Measurements from ENCODE around the gene LRRC34. TPM values are rescaled to one million over a fixed set of nuclear protein-coding genes. Genes with fewer than 3 reads are reported as not detected.

The LRRC34 gene
- total and polyA plus RNA-seq, 4 experiments from 2014 or later = 0.33 to 0.98 (median 0.42) TPM

GRCh38 chr3:169790687-169791429, 21.8 kb downstream of the LRRC34 start:
- H3K9me3 ChIP-seq (ENCODE audit: control insufficient read depth in 1 of 2, low read length in 2 of 2) = no peaks in the 10 kb centered on the region
- ChIA-PET CTCF (ENCODE audit: partially characterized antibody) (interaction anchor here (0.9 kb wide), 1 partner anchor 18 kb away, joined by 3 read pairs; no protein-coding TSS in a partner anchor), POLR2A (ENCODE audit: partially characterized antibody) (no interaction called here)
- Mint-ChIP-seq H3K27ac (peak overlapping the region in 1 of 7 donors; percentile 10), H3K9me3 (no peaks in the 10 kb centered on the region), H3K4me3 (peak overlapping the region in 1 of 8 donors; percentile 8), H3K36me3 (peaks cover 10 to 27% of the 10 kb centered on the region in 2 donors), H3K27me3 (no peaks in the 10 kb centered on the region), H3K4me1 (peaks cover 0 to 9% (median 3%) of the 10 kb centered on the region in 4 donors)
- no peaks in the 10 kb centered on the region for H3K27me3 ChIP-seq (ENCODE audit: insufficient read depth, low read length)
- intact Hi-C loops (cut with micrococcal nuclease) = no loop called here
- no peaks in the 10 kb centered on the region for H3K4me1 ChIP-seq (ENCODE audit: insufficient read depth, low read length)
- no peak overlapping the region for H3K27ac ChIP-seq (ENCODE audit: low read depth, low read length)
- no peak for DNase-seq
- H3K4me3 ChIP-seq (ENCODE audit: low read length in 2 of 2) = no peak overlapping the region
- H3K36me3 ChIP-seq (ENCODE audit: insufficient read depth, low read length) = peaks cover 16% of the 10 kb centered on the region

- Mint-ChIP-seq H3K9me3 (no peaks in the 10 kb centered on the region), H3K4me3 (peak overlapping the region in 1 of 8 donors; percentile 8), H3K36me3 (peaks cover 15 to 32% of the 10 kb centered on the region in 2 donors), H3K4me1 (peaks cover 0 to 10% (median 4%) of the 10 kb centered on the region in 4 donors), H3K27ac (no peak overlapping the region), H3K27me3 (no peaks in the 10 kb centered on the region)
- ChIA-PET CTCF (ENCODE audit: partially characterized antibody) (no interaction called here), POLR2A (ENCODE audit: partially characterized antibody) (no interaction called here)
- Histone ChIP-seq H3K9me3 (ENCODE audit: control insufficient read depth in 1 of 2, low read length in 2 of 2) (no peaks in the 10 kb centered on the region), H3K4me3 (ENCODE audit: low read length in 2 of 2) (no peak overlapping the region), H3K36me3 (ENCODE audit: insufficient read depth, low read length) (peaks cover 22% of the 10 kb centered on the region), H3K4me1 (ENCODE audit: insufficient read depth, low read length) (no peaks in the 10 kb centered on the region), H3K27ac (ENCODE audit: low read depth, low read length) (no peak overlapping the region), H3K27me3 (ENCODE audit: insufficient read depth, low read length) (no peaks in the 10 kb centered on the region)
- no peak for DNase-seq
- intact Hi-C loops (cut with micrococcal nuclease) = no loop called here
Observed at GRCh38 chr3:169790219-169790618, 22.5 kb downstream of the LRRC34 start.

GRCh38 chr3:169787791-169788190, 24.9 kb downstream of the LRRC34 start:
- Histone ChIP-seq H3K27ac (ENCODE audit: low read depth, low read length) (no peak overlapping the region), H3K36me3 (ENCODE audit: insufficient read depth, low read length) (peaks cover 36% of the 10 kb centered on the region), H3K4me1 (ENCODE audit: insufficient read depth, low read length) (no peaks in the 10 kb centered on the region), H3K9me3 (ENCODE audit: control insufficient read depth in 1 of 2, low read length in 2 of 2) (no peaks in the 10 kb centered on the region), H3K27me3 (ENCODE audit: insufficient read depth, low read length) (no peaks in the 10 kb centered on the region), H3K4me3 (ENCODE audit: low read length in 2 of 2) (no peak overlapping the region)
- Mint-ChIP-seq H3K4me1 (peaks cover 0 to 10% (median 4%) of the 10 kb centered on the region in 4 donors), H3K36me3 (peaks cover 15 to 41% of the 10 kb centered on the region in 2 donors), H3K4me3 (no peak overlapping the region), H3K9me3 (no peaks in the 10 kb centered on the region), H3K27ac (peak overlapping the region in 3 of 7 donors; percentile 51 to 76 (median 75)), H3K27me3 (no peaks in the 10 kb centered on the region)
- ChIA-PET CTCF (ENCODE audit: partially characterized antibody) (no interaction called here), POLR2A (ENCODE audit: partially characterized antibody) (no interaction called here)
- DNase-seq = no peak
- intact Hi-C loops (cut with micrococcal nuclease) = no loop called here

GRCh38 chr3:169787120-169787519, 25.6 kb downstream of the LRRC34 start:
- no peaks in the 10 kb centered on the region for H3K9me3 Mint-ChIP-seq
- H3K4me1 Mint-ChIP-seq = peaks cover 0 to 10% (median 5%) of the 10 kb centered on the region in 4 donors
- DNase-seq = no peak
- intact Hi-C loops (cut with micrococcal nuclease) = no loop called here
- peaks cover 36% of the 10 kb centered on the region for H3K36me3 ChIP-seq (ENCODE audit: insufficient read depth, low read length)
- no peaks in the 10 kb centered on the region for H3K27me3 ChIP-seq (ENCODE audit: insufficient read depth, low read length)
- H3K4me1 ChIP-seq (ENCODE audit: insufficient read depth, low read length) = no peaks in the 10 kb centered on the region
- H3K36me3 Mint-ChIP-seq = peaks cover 20 to 45% of the 10 kb centered on the region in 2 donors
- no peaks in the 10 kb centered on the region for H3K9me3 ChIP-seq (ENCODE audit: control insufficient read depth in 1 of 2, low read length in 2 of 2)
- H3K4me3 Mint-ChIP-seq = no peak overlapping the region
- no peak overlapping the region for H3K27ac ChIP-seq (ENCODE audit: low read depth, low read length)
- ChIA-PET CTCF (ENCODE audit: partially characterized antibody) (no interaction called here), POLR2A (ENCODE audit: partially characterized antibody) (no interaction called here)
- H3K4me3 ChIP-seq (ENCODE audit: low read length in 2 of 2) = no peak overlapping the region
- no peaks in the 10 kb centered on the region for H3K27me3 Mint-ChIP-seq
- no peak overlapping the region for H3K27ac Mint-ChIP-seq

- H3K27me3 Mint-ChIP-seq = no peaks in the 10 kb centered on the region
- no peak for DNase-seq
- no peaks in the 10 kb centered on the region for H3K9me3 Mint-ChIP-seq
- no peaks in the 10 kb centered on the region for H3K27me3 ChIP-seq (ENCODE audit: insufficient read depth, low read length)
- ChIA-PET POLR2A (ENCODE audit: partially characterized antibody) (no interaction called here), CTCF (ENCODE audit: partially characterized antibody) (no interaction called here)
- peaks cover 27 to 51% (median 41%) of the 10 kb centered on the region in 4 donors for H3K4me1 Mint-ChIP-seq
- H3K36me3 ChIP-seq (ENCODE audit: insufficient read depth, low read length) = peaks cover 42% of the 10 kb centered on the region
- H3K4me3 Mint-ChIP-seq = peak overlapping the region in 1 of 8 donors; percentile 20
- H3K4me1 ChIP-seq (ENCODE audit: insufficient read depth, low read length) = peaks cover 30% of the 10 kb centered on the region
- no peak overlapping the region for H3K4me3 ChIP-seq (ENCODE audit: low read length in 2 of 2)
- peaks cover 47 to 69% of the 10 kb centered on the region in 2 donors for H3K36me3 Mint-ChIP-seq
- intact Hi-C loops (cut with micrococcal nuclease) = no loop called here
- H3K27ac Mint-ChIP-seq = peak overlapping the region in 5 of 7 donors; percentile 4 to 68 (median 44)
- no peaks in the 10 kb centered on the region for H3K9me3 ChIP-seq (ENCODE audit: control insufficient read depth in 1 of 2, low read length in 2 of 2)
- H3K27ac ChIP-seq (ENCODE audit: low read depth, low read length) = no peak overlapping the region
Observed at GRCh38 chr3:169781209-169781855, 31.4 kb downstream of the LRRC34 start.

GRCh38 chr3:169780742-169781141, 32.0 kb downstream of the LRRC34 start:
- Mint-ChIP-seq H3K36me3 (peaks cover 45 to 69% of the 10 kb centered on the region in 2 donors), H3K4me1 (peaks cover 27 to 56% (median 46%) of the 10 kb centered on the region in 4 donors), H3K9me3 (no peaks in the 10 kb centered on the region), H3K27me3 (no peaks in the 10 kb centered on the region), H3K27ac (peak overlapping the region in 4 of 7 donors; percentile 0 to 38 (median 16)), H3K4me3 (peak overlapping the region in 4 of 8 donors; percentile 4 to 57 (median 18))
- H3K27ac ChIP-seq (ENCODE audit: low read depth, low read length) = no peak overlapping the region
- POLR2A ChIA-PET (ENCODE audit: partially characterized antibody) = no interaction called here
- DNase-seq = no peak
- H3K4me1 ChIP-seq (ENCODE audit: insufficient read depth, low read length) = peaks cover 36% of the 10 kb centered on the region
- H3K27me3 ChIP-seq (ENCODE audit: insufficient read depth, low read length) = no peaks in the 10 kb centered on the region
- no peaks in the 10 kb centered on the region for H3K9me3 ChIP-seq (ENCODE audit: control insufficient read depth in 1 of 2, low read length in 2 of 2)
- H3K36me3 ChIP-seq (ENCODE audit: insufficient read depth, low read length) = peaks cover 36% of the 10 kb centered on the region
- H3K4me3 ChIP-seq (ENCODE audit: low read length in 2 of 2) = no peak overlapping the region
- CTCF ChIA-PET (ENCODE audit: partially characterized antibody) = interaction anchor here (1.1 kb wide), 1 partner anchor 18 kb away, joined by 3 read pairs; no protein-coding TSS in a partner anchor
- intact Hi-C loops (cut with micrococcal nuclease) = no loop called here

- Histone ChIP-seq H3K9me3 (ENCODE audit: control insufficient read depth in 1 of 2, low read length in 2 of 2) (no peaks in the 10 kb centered on the region), H3K4me3 (ENCODE audit: low read length in 2 of 2) (no peak overlapping the region), H3K4me1 (ENCODE audit: insufficient read depth, low read length) (peaks cover 59% of the 10 kb centered on the region), H3K27me3 (ENCODE audit: insufficient read depth, low read length) (no peaks in the 10 kb centered on the region), H3K27ac (ENCODE audit: low read depth, low read length) (no peak overlapping the region), H3K36me3 (ENCODE audit: insufficient read depth, low read length) (peaks cover 25% of the 10 kb centered on the region)
- no peaks in the 10 kb centered on the region for H3K9me3 Mint-ChIP-seq
- H3K4me1 Mint-ChIP-seq = peaks cover 41 to 80% (median 64%) of the 10 kb centered on the region in 4 donors
- intact Hi-C loops (cut with micrococcal nuclease) = no loop called here
- no peak for DNase-seq
- peak overlapping the region in 3 of 7 donors; percentile 12 to 53 (median 14) for H3K27ac Mint-ChIP-seq
- H3K36me3 Mint-ChIP-seq = peaks cover 50 to 80% of the 10 kb centered on the region in 2 donors
- H3K27me3 Mint-ChIP-seq = no peaks in the 10 kb centered on the region
- peak overlapping the region in 1 of 8 donors; percentile 17 for H3K4me3 Mint-ChIP-seq
- ChIA-PET POLR2A (ENCODE audit: partially characterized antibody) (interaction anchor here (1.2 kb wide), 1 partner anchor 13 kb away, joined by 5 read pairs; the partner anchor contains the start of gene TERC), CTCF (ENCODE audit: partially characterized antibody) (no interaction called here)
Observed at GRCh38 chr3:169777822-169778221, 34.9 kb downstream of the LRRC34 start.

Measured in CD4-positive, alpha-beta memory T cell (primary cell).